ENCODE data around the gene TASOR.
A peak's percentile ranks its signal among the peaks of the same experiment; 100 is the strongest.
"Not testable (repeated sequence)": the region's sequence is repeated elsewhere in the genome, so short reads cannot be mapped to it uniquely, and the experiment has no call there.

TASOR gene, protein sequence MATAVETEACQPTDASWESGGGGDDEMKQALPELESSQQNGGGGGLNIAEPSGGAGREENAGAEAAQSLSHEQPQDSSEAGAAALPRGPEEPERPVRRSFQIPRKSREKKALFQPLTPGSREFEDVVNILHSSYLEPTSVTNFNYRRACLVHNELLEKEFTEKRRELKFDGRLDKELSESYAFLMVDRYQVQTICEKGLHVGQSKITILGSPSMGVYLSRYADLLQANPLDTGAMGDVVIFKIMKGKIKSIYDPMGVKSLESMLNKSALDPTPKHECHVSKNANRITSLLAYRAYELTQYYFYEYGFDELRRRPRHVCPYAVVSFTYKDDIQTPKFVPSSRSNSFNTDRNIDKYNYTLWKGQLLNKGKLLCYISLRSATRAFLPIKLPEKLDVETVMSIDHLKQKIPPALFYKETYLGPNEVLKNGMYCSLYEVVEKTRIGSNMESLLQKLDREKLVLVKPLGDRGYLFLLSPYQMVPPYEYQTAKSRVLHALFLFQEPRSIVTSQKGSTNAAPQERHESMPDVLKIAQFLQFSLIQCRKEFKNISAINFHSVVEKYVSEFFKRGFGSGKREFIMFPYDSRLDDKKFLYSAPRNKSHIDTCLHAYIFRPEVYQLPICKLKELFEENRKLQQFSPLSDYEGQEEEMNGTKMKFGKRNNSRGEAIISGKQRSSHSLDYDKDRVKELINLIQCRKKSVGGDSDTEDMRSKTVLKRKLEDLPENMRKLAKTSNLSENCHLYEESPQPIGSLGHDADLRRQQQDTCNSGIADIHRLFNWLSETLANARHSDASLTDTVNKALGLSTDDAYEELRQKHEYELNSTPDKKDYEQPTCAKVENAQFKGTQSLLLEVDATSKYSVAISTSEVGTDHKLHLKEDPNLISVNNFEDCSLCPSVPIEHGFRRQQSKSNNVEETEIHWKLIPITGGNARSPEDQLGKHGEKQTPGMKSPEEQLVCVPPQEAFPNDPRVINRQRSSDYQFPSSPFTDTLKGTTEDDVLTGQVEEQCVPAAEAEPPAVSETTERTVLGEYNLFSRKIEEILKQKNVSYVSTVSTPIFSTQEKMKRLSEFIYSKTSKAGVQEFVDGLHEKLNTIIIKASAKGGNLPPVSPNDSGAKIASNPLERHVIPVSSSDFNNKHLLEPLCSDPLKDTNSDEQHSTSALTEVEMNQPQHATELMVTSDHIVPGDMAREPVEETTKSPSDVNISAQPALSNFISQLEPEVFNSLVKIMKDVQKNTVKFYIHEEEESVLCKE (N-terminal part only)

GRCh38 chr3:56683122-56683817 is at the start of gene TASOR:
Gene TASOR, minus strand, starts transcription at chr3:56683265. Its CDS starts 259 bp downstream, at chr3:56683006.
- DNase-seq, result peak; percentile 73

GRCh38 chr3:56732109-56732508 is 49.0 kb upstream of the TASOR start:
- no peak for DNase-seq

DNA sequence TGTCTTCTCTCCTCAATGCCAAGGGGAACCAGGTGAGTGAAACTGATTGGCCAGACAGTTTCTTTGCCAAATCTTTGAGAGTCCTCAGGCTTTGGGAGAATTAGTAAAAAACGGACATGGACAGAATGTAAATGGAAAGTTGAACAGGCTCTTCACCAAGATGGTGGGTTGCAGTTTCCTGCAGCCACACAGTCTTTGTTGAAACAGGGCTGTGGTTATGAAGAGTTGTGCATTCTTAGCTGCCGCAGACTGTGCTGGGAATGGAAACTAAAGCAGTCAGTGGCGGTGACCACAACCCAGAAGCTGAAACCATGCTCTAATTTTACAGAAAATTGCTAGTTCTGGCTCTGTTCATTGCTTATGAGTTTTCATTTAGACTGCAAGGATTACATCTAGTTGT is 42.1 kb upstream of the TASOR start:
- no peak for DNase-seq

- DNase-seq, result no peak
Measured at GRCh38 chr3:56724676-56725075, 41.6 kb upstream of the TASOR start.

GRCh38 chr3:56720849-56721248 is 37.8 kb upstream of the TASOR start:
- no peak for DNase-seq

GRCh38 chr3:56718809-56719208 is 35.7 kb upstream of the TASOR start:
- DNase-seq, result not testable (repeated sequence)

GRCh38 chr3:56711344-56711743 is 28.3 kb upstream of the TASOR start:
- no peak for DNase-seq

DNA sequence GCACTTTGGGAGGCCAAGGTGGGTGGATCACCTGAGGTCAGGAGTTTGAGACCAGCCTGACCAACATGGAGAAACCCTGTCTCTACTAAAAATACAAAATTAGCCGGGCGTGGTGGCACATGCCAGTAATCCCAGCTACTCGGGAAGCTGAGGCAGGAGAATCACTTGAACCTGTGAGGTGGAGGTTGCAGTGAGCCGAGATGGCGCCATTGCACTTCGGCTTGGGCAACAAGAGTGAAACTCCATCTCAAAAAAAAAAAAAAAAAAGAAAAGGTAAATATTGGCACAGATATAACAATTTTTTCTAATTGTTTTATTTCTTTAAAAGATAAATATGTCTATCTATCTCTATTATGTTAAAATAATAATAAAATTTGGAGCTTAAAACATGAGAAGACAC is 24.3 kb upstream of the TASOR start:
- not testable (repeated sequence) for DNase-seq

GRCh38 chr3:56706629-56707028 is 23.6 kb upstream of the TASOR start:
- DNase-seq, result no peak

DNA sequence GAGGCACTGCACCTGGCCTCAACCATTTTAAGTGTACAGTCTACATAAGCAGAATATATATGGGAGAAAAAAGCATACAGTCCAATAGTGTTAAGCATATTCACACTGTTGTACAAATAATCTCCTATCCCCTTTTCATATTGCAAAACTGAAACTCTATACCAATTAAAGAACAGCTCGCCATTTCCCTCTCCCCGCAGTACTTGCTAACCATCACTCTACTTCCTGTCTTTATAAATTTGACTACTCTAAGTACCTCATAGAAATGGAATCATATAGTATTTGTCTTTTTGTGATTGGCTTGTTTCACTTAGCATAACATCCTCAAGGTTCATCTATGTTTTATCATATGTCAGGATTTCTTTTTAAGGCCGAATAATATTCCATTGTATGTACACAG is 21.6 kb upstream of the TASOR start:
- DNase-seq, result no peak

DNA sequence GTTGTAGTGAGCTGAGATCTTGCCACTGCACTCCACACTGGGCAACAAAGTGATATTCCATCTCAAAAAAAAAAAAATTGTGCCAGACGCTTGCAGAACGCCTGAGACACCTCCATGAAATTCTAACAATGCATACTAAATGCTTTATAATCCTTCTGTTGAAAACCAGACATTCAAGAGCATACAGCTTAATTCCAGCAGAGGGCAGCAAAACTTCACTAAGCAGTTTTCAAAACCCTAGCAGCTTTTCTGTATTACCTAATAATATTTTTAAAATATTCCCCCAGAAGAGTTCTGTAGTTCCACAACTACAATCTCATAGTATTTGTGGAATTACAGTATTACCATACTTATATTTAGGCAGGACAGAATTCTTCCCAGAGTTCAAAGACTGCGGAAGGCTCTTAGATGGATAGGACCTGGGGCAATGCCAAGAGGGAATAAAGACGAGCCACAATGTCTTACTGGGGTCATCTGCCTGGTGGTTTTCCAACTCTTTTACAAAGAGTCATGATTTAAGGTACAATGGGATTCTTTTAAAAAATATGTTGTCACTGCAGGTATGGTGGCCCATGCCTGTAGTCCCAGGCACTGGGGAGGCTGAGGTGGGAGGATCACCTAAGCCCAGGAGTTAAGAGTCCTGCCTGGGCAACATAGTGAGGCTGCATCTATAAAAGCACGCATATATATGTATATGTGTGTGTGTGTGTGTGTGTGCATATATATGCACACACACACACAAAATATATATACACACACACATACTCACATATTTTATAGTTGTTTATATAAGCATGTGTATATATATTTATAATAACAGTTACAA is 19.6 kb upstream of the TASOR start:
- DNase-seq, result peak; percentile 48

DNA sequence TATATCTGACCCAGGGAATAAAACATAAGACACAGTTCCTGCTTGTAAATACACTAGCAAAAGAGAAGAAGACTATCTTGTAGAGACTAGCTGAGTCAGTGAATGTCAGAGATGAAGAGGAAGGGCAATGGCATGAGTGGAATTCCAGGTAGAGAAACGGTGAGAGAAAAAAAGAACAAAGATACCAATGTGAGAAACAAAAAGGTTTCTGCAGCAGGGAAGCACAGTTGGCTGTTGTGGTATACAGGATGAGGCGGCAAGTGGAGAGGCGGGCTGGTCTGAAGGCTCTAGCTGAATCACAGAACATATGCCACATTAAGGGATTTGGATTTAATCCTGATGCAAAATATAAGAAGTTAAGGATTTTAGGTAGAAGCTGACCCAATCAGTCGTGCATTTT is 17.1 kb upstream of the TASOR start:
- no peak for DNase-seq

GRCh38 chr3:56694867-56695683 is 12.0 kb upstream of the TASOR start:
- no peak for DNase-seq

DNA sequence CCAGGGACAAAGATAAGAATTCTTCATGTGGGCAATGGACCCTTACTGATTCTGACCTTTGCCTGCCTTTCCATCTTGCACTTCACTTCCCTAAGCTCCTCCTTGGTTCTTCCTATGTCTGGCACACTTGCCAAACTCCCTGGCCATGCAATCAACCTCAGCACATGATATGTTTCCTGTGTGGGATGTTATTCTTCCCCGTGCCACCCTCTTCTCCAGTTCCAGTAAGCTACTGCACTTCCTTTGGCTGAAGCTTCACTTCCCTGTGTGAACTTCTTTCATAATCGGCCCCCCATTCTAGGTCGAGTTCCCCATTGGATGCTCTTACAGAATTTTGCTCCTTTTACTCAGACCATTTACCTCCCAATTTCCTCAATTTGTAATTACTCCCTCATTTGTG is 10.7 kb upstream of the TASOR start:
- no peak for DNase-seq

DNA sequence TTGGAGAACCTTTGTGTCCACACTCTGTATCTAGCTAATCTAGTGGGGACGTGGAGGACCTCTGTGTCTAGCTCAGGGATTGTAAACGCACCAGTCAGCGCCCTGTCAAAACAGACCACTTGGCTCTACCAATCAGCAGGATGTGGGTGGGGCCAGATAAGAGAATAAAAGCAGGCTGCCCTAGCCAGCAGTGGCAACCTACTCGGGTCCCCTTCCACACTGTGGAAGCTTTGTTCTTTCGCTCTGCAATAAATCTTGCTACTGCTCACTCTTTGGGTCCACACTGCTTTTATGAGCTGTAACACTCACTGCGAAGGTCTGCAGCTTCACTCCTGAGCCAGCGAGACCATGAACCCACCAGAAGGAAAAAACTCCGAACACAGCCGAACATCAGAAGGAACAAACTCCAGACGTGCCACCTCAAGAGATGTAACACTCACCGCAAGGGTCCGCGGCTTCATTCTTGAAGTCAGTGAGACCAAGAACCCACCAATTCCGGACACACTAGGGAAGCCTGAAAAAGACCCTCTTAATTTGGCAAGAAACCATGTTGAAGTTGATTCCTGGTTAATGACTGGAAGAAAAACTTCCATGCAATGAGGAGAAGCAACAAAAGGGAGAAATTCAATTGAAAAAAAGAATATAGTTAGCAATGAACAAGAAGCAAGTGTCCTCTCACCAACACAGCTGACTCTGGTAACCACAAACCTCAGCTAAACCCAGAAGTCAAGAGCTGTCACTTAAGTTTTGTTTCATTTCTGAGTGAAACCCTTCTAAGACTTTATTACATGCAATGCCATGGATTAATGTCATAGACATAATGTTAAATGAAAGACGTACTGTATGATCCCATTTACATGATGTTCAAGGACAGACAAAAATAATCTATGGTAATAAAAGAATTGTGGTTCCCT is 9.7 kb upstream of the TASOR start:
- DNase-seq, result not testable (repeated sequence)

GRCh38 chr3:56692001-56692365 is 8.9 kb upstream of the TASOR start:
- not testable (repeated sequence) for DNase-seq

DNA sequence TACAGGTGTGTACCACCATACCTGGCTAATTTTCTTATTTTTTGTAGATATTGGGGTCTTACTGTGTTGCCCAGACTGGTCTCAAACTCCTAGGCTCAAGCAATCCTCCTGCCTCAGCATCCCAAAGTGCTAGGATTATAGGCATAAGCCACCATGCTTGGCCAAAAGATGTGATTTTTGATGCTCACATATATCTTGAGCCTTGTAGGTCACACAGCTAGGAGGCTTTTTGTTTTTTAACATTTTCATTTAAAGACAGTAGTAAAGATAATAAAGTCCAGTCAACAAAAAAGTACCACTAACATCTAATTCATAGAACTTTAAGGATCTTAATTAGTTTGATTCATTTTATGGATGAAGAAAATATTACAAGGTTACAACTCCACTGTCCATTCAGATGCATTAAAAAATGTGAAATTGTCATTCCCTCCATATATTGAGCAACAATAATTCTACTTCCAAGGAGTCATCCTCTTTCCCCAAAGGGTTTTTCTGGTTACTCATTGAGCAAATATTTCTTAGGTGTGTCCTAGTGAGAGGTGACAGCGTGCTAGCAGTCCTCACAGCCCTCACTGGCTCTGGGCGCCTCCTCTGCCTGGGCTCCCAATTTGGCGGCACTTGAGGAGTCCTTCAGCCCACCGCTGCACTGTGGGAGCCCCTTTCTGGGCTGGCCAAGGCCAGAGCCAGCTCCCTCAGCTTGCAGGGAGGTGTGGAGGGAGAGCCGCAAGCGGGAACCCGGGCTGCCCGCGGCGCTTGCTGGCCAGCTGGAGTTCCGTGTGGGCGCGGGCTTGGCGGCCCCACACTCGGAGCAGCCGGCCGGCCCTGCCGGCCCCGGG is 8.3 kb upstream of the TASOR start:
- no peak for DNase-seq

GRCh38 chr3:56689303-56689702 is 6.2 kb upstream of the TASOR start:
- no peak for DNase-seq

DNA sequence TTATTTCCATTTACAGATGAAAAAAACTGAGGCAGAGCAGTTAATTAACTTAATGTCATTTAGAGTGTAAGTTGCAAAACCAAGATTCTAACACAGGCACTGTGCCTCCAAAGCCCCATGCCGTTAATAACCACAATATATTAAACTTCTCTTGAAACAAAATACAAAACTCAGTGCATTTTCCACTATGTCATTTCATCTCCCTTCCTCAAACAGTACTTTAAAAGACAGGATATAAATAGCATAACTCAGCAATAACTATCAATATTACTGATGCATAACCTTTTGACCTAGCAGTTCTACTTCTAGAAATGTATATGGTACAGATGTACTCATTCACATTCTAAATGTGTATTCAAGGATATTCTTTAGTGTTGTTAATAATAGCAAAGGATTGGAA is 5.1 kb upstream of the TASOR start:
- DNase-seq, result no peak

Data from NCI-H146 (cell line).